ENCODE measurements around the gene MSMP.

The MSMP gene

GRCh38 chr9:35743880-35744518 lies 10.1 kb downstream of the MSMP start:
- no peak for DNase-seq (ENCODE audit: low read depth)

GRCh38 chr9:35743452-35743851 lies 10.6 kb downstream of the MSMP start:
- no peak for DNase-seq (ENCODE audit: low read depth)

- DNase-seq (ENCODE audit: low read depth) = no peak
Observed at GRCh38 chr9:35741740-35742139, 12.3 kb downstream of the MSMP start.

GRCh38 chr9:35740243-35740642 lies 13.8 kb downstream of the MSMP start:
- no peak for DNase-seq (ENCODE audit: low read depth)

- DNase-seq (ENCODE audit: low read depth) = no peak
Observed at GRCh38 chr9:35738924-35739323, 15.2 kb downstream of the MSMP start.

GRCh38 chr9:35738186-35738585 lies 15.9 kb downstream of the MSMP start:
- DNase-seq (ENCODE audit: low read depth) = no peak

- DNase-seq (ENCODE audit: low read depth) = no peak
Observed at GRCh38 chr9:35737143-35737542, 16.9 kb downstream of the MSMP start.

- peak; percentile 55 for DNase-seq (ENCODE audit: low read depth)
Observed at GRCh38 chr9:35736201-35736633, 17.9 kb downstream of the MSMP start.

- no peak for DNase-seq (ENCODE audit: low read depth)
Observed at GRCh38 chr9:35734096-35734495, 20.0 kb downstream of the MSMP start.

- no peak for DNase-seq (ENCODE audit: low read depth)
Observed at GRCh38 chr9:35732800-35733541, 21.1 kb downstream of the MSMP start.

GRCh38 chr9:35732185-35732799 lies 21.8 kb downstream of the MSMP start, which contains the start of the genes CREB3 and TLN1:
CREB3 (plus strand) TSS chr9:35732666; CDS start chr9:35732773, 107 bp downstream.
TLN1 (minus strand) TSS chr9:35732195; CDS start chr9:35725694, 6,501 bp downstream.
- DNase-seq (ENCODE audit: low read depth) = peak; percentile 96

GRCh38 chr9:35731415-35732184 lies 22.5 kb downstream of the MSMP start:
- no peak for DNase-seq (ENCODE audit: low read depth)

- DNase-seq (ENCODE audit: low read depth) = no peak
Observed at GRCh38 chr9:35730486-35730854, 23.6 kb downstream of the MSMP start.

- no peak for DNase-seq (ENCODE audit: low read depth)
Observed at GRCh38 chr9:35729700-35730485, 24.2 kb downstream of the MSMP start.

GRCh38 chr9:35729101-35729500 lies 25.0 kb downstream of the MSMP start:
- no peak for DNase-seq (ENCODE audit: low read depth)

GRCh38 chr9:35728041-35728971 lies 25.8 kb downstream of the MSMP start:
- DNase-seq (ENCODE audit: low read depth) = no peak

- DNase-seq (ENCODE audit: low read depth) = no peak
Observed at GRCh38 chr9:35727676-35728040, 26.4 kb downstream of the MSMP start.

- DNase-seq (ENCODE audit: low read depth) = no peak
Observed at GRCh38 chr9:35726931-35727330, 27.1 kb downstream of the MSMP start.

GRCh38 chr9:35725362-35725761 lies 28.7 kb downstream of the MSMP start:
- DNase-seq (ENCODE audit: low read depth) = no peak

GRCh38 chr9:35723908-35724307 lies 30.2 kb downstream of the MSMP start:
- DNase-seq (ENCODE audit: low read depth) = no peak
